Forelimb muscle (tissue), 1 donor: ENCODE data around the gene VAV2. TPM values are rescaled to one million over a fixed set of nuclear protein-coding genes. Genes with fewer than 3 reads are reported as not detected.
A peak's percentile ranks its signal among the peaks of the same experiment; 100 is the strongest.
"Not testable (repeated sequence)": the region's sequence is repeated elsewhere in the genome, so short reads cannot be mapped to it uniquely, and the experiment has no call there.

ENCODE experiments used
- DNase-seq: peaks from one replicate; pipeline ENCODE4 v3.0.0-alpha.2; 2013; ENCODE audit warnings: low read depth
- polyA plus RNA-seq: library from polyadenylated mRNA; unstranded; fragments of 120-200 nt; gene quantifications from one replicate; pipeline ENCODE4 v1.2.1, GENCODE V29; 2013; ENCODE audit not compliant: insufficient read length

Gene VAV2
- polyA plus RNA-seq, 1 donor = 13.5 TPM

- no peak for DNase-seq
These were observed 54.0 kb downstream of the VAV2 start for GRCh38 chr9:133938086-133938485.

- no peak for DNase-seq
These were observed 55.0 kb downstream of the VAV2 start for GRCh38 chr9:133937120-133937519.

- peak; percentile 40 for DNase-seq
These were observed 56.7 kb downstream of the VAV2 start for GRCh38 chr9:133935328-133936005.

- DNase-seq = no peak
These were observed 57.5 kb downstream of the VAV2 start for GRCh38 chr9:133934482-133935232.

DNA sequence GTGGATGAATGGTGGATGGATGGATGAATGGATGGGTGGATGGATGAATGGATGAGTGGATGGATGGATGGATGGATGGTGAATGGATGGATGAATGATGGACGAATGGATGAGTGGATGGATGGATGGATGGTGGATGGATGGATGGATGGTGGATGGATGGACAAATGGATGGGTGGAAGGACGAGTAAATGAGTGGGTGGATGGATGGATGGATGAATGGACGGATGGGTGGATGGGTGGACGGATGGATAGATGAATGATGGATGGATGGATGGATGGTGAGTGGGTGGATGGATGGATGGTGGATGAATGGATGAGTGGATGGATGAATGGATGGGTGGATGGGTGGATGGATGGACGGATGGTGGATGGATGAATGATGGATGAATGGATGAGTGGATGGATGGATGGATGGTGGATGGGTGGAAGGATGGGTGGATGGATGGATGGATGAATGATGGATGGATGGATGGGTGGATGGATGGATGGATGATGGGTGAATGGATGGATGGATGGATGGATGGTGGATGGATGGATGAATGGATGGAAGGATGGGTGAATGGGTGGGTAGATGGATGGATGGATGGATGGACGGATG lies 58.6 kb downstream of the VAV2 start:
- DNase-seq = no peak

- no peak for DNase-seq
These were observed 59.5 kb downstream of the VAV2 start for GRCh38 chr9:133932633-133933032.

DNA sequence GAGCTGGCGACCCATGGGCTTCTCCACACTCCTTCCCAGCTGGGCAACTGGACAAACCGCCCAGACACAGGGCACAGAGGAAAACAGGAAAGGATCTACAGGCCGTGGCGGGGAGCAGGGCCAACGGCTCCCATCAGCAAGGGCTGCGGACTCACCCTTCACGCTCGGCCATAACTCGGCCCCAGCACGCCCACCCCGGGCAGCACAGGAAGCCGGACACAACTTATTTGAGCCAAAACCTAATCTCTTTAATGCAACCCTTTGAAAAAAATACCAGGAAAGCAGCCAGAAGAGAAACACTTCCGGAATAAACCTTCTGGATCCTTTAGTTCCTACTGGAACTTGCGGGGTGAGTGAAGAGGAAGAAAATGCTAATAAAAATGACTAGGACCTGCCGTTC lies 59.9 kb downstream of the VAV2 start:
- no peak for DNase-seq

DNA sequence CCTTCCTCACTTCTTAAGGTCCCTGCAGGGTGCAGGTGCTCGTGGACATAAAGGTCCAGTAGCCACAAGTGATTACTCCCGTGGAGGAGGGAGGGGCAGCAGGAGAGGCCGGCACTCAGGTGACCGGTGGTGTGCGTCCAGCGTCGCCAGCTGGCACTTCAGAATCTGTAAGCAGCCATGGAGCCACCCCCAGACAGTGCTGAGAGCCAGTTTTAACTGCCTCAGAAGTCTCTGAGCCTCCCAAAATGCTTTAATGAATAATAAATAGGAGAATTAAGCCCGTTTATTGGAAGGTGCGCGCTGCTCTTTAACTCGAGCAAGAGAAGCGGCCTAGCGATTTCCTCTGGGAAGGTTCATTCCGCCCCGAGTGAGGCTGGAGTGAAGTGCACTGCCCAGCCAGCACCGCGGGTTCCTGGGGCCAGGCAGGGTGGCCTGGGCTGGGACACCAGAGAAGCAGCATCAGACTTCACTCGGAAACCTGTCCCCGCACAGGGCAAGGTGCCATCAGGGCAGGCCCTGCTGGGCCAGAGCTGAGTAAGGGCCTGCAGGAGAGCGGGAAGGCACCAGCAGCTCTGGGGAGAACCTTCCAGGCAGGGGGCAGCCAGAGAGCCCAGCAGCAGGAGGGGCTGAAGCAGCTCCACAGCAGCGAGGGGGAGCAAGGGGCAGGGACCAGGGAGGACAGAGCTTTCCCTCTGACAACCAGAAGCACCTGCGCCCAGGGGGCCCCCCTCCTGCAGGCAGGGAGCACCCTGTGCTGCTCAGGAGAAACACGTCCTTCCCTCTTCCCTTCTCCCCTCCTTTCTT lies 61.2 kb downstream of the VAV2 start:
- no peak for DNase-seq

- no peak for DNase-seq
These were observed 62.0 kb downstream of the VAV2 start for GRCh38 chr9:133930046-133930681.

DNA sequence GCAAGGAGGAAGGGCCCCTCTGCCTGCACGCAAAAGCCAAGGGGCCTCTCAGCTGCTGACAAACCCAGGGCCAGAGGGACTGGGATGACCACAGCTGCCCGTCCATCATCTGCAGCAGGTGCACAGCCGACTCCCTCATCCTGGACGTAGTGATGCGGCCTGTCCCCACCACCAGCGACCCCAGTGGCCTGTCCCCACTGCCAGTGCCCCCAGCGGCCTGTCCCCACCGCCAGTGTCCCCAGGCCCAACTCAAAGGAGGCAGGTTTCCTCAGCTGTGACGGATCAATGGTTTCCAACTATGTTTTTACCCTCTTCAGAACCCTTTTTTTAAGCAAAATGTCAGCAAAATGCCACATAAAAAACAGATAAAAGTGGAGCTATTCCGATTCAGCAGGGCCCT lies 62.5 kb downstream of the VAV2 start:
- no peak for DNase-seq

- no peak for DNase-seq
These were observed 63.8 kb downstream of the VAV2 start for GRCh38 chr9:133928248-133928764.

DNA sequence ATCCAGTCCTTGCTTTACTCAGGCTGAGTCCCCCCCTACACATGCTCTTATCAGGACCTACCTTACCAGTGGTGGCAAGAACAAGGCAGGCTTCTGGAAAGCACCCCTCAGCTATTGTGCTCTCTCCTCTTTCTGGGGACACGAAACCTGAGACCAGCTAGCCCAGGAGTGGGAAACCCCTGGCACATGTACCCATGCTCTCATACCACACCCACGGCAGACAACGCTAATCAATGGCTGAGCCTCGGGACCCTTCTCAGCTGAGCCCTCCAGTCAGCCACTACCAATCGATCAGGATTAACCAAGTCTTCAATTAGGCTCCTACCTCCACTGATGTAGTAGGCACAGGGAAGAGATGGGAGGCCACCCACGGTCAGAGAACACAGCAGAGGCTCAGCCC lies 65.1 kb downstream of the VAV2 start:
- DNase-seq = no peak

- no peak for DNase-seq
These were observed 65.8 kb downstream of the VAV2 start for GRCh38 chr9:133926165-133926856.

GRCh38 chr9:133924453-133924852 lies 67.7 kb downstream of the VAV2 start:
- DNase-seq = no peak

DNA sequence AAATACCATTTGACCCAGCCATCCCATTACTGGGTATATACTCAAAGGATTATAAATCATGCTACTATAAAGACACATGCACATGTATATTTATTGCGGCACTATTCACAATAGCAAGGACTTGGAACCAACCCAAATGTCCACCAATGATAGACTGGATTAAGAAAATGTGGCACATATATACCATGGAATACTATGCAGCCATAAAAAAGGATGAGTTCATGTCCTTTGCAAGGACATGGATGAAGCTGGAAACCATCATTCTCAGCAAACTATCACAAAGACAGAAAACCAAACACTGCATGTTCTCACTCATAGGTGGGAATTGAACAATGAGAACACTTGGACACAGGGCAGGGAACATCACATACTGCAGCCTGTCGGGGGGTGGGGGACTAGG lies 68.5 kb downstream of the VAV2 start:
- DNase-seq = not testable (repeated sequence)

DNA sequence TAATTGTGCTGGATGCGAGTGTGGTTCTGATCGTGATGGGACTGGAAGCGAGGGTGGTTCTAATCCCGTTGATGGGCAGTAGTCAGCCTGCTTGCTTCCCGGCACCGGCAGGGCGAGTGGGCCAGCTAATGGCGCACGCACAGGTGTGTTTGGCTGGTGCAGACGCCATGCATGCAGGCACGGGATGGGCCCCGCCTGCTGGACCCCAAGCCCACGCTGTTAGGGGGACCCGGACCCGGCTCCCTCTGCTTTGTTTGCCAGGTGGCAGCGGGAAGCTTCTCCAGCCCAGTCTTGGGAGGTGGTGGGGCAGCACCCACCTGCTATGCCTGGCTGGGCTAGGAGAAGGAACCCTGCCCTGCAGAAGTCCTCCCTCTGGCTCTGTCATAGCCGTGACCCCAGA lies 70.3 kb downstream of the VAV2 start:
- DNase-seq = no peak

GRCh38 chr9:133920471-133920870 lies 71.7 kb downstream of the VAV2 start:
- DNase-seq = no peak

DNA sequence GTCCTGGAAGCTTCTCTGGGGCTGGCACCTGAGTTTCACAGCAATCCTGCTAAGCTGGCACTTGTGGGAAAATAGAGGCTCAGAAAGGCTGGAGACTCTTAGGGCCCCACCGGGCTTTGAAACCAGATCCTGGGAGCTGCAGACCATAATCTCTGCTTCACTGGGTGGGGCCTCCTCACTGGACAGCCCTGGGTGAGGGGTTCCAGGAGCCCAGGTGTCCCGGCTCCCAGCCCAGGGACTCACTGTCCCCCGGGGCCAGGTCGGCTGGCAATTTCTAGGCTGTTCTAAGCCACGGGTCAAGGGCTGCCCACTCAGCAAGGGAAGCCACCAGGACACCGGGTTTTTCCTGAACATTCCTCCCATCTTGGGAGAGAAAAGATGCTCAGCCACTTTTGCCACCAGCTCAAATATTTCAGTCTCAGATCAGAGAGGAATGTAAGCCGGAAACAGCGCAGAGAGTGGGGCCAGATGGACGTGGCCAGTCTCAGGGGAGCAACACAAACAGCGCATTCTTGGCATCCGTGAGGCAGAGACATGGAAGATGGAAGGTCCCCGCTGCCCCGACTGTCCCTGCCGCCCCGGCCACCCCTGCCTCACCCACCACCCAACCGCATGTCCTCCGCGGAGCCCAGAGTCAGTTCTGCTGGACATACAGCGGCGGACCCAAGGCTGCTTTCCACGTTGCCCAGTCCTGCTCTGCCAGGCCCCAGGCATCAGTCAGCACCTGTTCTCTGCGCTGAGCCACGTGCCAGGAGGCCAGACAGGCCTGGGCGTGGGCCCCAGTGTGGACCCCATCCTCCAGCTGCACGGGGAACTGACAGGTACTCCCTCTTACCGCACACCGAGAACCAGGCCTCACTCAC lies 72.6 kb downstream of the VAV2 start:
- no peak for DNase-seq

GRCh38 chr9:133918111-133918813 lies 73.9 kb downstream of the VAV2 start:
- no peak for DNase-seq
